Naive thymus-derived CD8-positive, alpha-beta T cell (primary cell): ENCODE results near the gene CLIC3. TPM values are rescaled to one million over a fixed set of nuclear protein-coding genes. Genes with fewer than 3 reads are reported as not detected.
A peak's percentile ranks its signal among the peaks of the same experiment; 100 is the strongest.

ENCODE experiments used
- ATAC-seq, 2 donors: fragments of 150-1000 bp; cut with Tn5 transposase in 1 of 2; sonication (Bioruptor Pico), chemical (Tn5 transposase) in 1 of 2; 1 replicate in 1 of 2; 2 replicates in 1 of 2; pipeline ENCODE4 v1.10.0; 2021; ENCODE audit warnings: mild to moderate bottlenecking in 2 of 2, moderate library complexity in 2 of 2
- POLR2A ChIA-PET: fragments of 350-600 bp; sonication (Branson Sonifier 250); formaldehyde crosslinking; loops from one replicate; lab custom pipeline; 2021; ENCODE audit warnings: antibody characterized with exemption; lab: Charles Lee
- DNase-seq, 10 donors: peaks; one replicate each; pipeline versions ENCODE4 v3.0.0 to v3.0.0-alpha.2; 2020 to 2022
- H3K27ac Mint-ChIP-seq, 10 donors: one replicate each; pipeline ENCODE4 v1.8.0; 2020 to 2022; ENCODE audit warnings: mild to moderate bottlenecking in 10 of 10, mixed read lengths in 10 of 10, moderate library complexity in 4 of 10, inconsistent platforms in 1 of 10
- H3K27me3 Mint-ChIP-seq, 5 donors: one replicate each; pipeline ENCODE4 v1.8.0; 2021 to 2022; ENCODE audit warnings: mixed read lengths in 5 of 5
- H3K36me3 Mint-ChIP-seq, 3 donors: one replicate each; pipeline ENCODE4 v1.8.0; 2020 to 2022; ENCODE audit warnings: mixed read lengths in 3 of 3, mild to moderate bottlenecking in 2 of 3, inconsistent platforms in 1 of 3
- H3K4me1 Mint-ChIP-seq, 4 donors: one replicate each; pipeline ENCODE4 v1.8.0; 2021 to 2022; ENCODE audit warnings: mixed read lengths in 4 of 4
- H3K4me3 Mint-ChIP-seq, 10 donors: one replicate each; pipeline ENCODE4 v1.8.0; 2020 to 2022; ENCODE audit warnings: mild to moderate bottlenecking in 10 of 10, mixed read lengths in 10 of 10, moderate library complexity in 6 of 10, inconsistent platforms in 1 of 10
- H3K9me3 Mint-ChIP-seq, 9 donors: one replicate each; pipeline ENCODE4 v1.8.0; 2020 to 2022; ENCODE audit warnings: mixed read lengths in 9 of 9, mild to moderate bottlenecking in 3 of 9, inconsistent platforms in 1 of 9, moderate library complexity in 1 of 9
- polyA plus RNA-seq, 3 donors: library from polyadenylated mRNA; unstranded; fragments of 300-500 nt; fragmentation: Illumina TruSeq; gene quantifications; one replicate each; pipeline ENCODE4 v1.2.3, GENCODE V29; 2021
- total RNA-seq, 8 experiments: library from RNA in 2 of 8; stranded (reverse) in 2 of 8; gene quantifications; one replicate each; pipeline ENCODE4 v1.2.3 and lab custom pipeline; 2021 to 2026

The CLIC3 gene
- total and polyA plus RNA-seq, 5 experiments from 2014 or later, result 7.0 to 30.2 (median 13.5) TPM

GRCh38 chr9:136951541-136952320, 44.6 kb downstream of the CLIC3 start, which contains the start of gene LCN12:
TSS of gene LCN12 (plus strand) at chr9:136952273. CDS start at chr9:136952328, 55 bp downstream.
- Mint-ChIP-seq H3K4me1 (peaks cover 10 to 26% (median 20%) of the 10 kb centered on the region in 4 donors), H3K36me3 (no peaks in the 10 kb centered on the region), H3K27ac (peak within 1 kb of the TSS in 7 of 10 donors; percentile 18 to 79 (median 43)), H3K4me3 (peak within 1 kb of the TSS in 6 of 10 donors; percentile 19 to 88 (median 42)), H3K9me3 (peaks cover 0 to 6% (median 0%) of the 10 kb centered on the region in 9 donors), H3K27me3 (no peaks in the 10 kb centered on the region)
- POLR2A ChIA-PET, result interaction anchor here (0.6 to 9.5 kb wide), 9 partner anchors 8 to 79 kb away, joined by 3 to 113 read pairs (median 4); partner anchors contain the start of genes CLIC3 and PAXX
- ATAC-seq (no peak), DNase-seq (peak in 2 of 10 donors; percentile 3 to 48)

- no peaks in the 10 kb centered on the region for H3K27me3 Mint-ChIP-seq
- POLR2A ChIA-PET, result interaction anchor here (0.7 to 9.5 kb wide), 6 partner anchors 9 to 84 kb away, joined by 3 to 113 read pairs (median 7); partner anchors contain the start of genes CLIC3 and PAXX
- no peaks in the 10 kb centered on the region for H3K36me3 Mint-ChIP-seq
- DNase-seq (no peak), ATAC-seq (no peak)
- H3K4me1 Mint-ChIP-seq, result peaks cover 6 to 20% (median 17%) of the 10 kb centered on the region in 4 donors
- no peaks in the 10 kb centered on the region for H3K9me3 Mint-ChIP-seq
- H3K4me3 Mint-ChIP-seq, result peak overlapping the region; percentile 75 to 93 (median 86)
- H3K27ac Mint-ChIP-seq, result peak overlapping the region; percentile 67 to 96 (median 90)
Measured at GRCh38 chr9:136950656-136951276, 45.6 kb downstream of the CLIC3 start.

- Mint-ChIP-seq H3K4me3 (peak overlapping the region; percentile 77 to 93 (median 86)), H3K27ac (peak overlapping the region; percentile 67 to 96 (median 90)), H3K27me3 (no peaks in the 10 kb centered on the region), H3K9me3 (no peaks in the 10 kb centered on the region), H3K4me1 (peaks cover 6 to 18% (median 17%) of the 10 kb centered on the region in 4 donors), H3K36me3 (no peaks in the 10 kb centered on the region)
- ATAC-seq (peak; percentile 96 to 98), DNase-seq (peak; percentile 94 to 99 (median 96))
- POLR2A ChIA-PET, result interaction anchor here (0.7 to 9.5 kb wide), 8 partner anchors 10 to 85 kb away, joined by 3 to 113 read pairs (median 6); partner anchors contain the start of genes CLIC3 and PAXX
Measured at GRCh38 chr9:136949817-136950655, 46.3 kb downstream of the CLIC3 start.

GRCh38 chr9:136949239-136949816, 47.0 kb downstream of the CLIC3 start:
- H3K9me3 Mint-ChIP-seq, result no peaks in the 10 kb centered on the region
- H3K4me3 Mint-ChIP-seq, result peak overlapping the region; percentile 77 to 92 (median 83)
- peak in 1 of 10 donors; percentile 7 for DNase-seq
- H3K36me3 Mint-ChIP-seq, result no peaks in the 10 kb centered on the region
- no peak for ATAC-seq
- peak overlapping the region; percentile 67 to 96 (median 89) for H3K27ac Mint-ChIP-seq
- no peaks in the 10 kb centered on the region for H3K27me3 Mint-ChIP-seq
- peaks cover 7 to 22% (median 19%) of the 10 kb centered on the region in 4 donors for H3K4me1 Mint-ChIP-seq
- POLR2A ChIA-PET, result interaction anchor here (0.7 to 9.5 kb wide), 9 partner anchors 23 to 274 kb away, joined by 3 to 113 read pairs (median 5); partner anchors contain the start of genes CLIC3 and PAXX

- H3K9me3 Mint-ChIP-seq, result no peaks in the 10 kb centered on the region
- POLR2A ChIA-PET, result interaction anchor here (0.5 to 9.5 kb wide), 10 partner anchors 12 to 141 kb away, joined by 3 to 113 read pairs (median 5); partner anchors contain the start of genes ABCA2, CLIC3, MAN1B1 and PAXX
- no peaks in the 10 kb centered on the region for H3K36me3 Mint-ChIP-seq
- peaks cover 7 to 26% (median 21%) of the 10 kb centered on the region in 4 donors for H3K4me1 Mint-ChIP-seq
- ATAC-seq (no peak), DNase-seq (peak in 3 of 10 donors; percentile 11 to 64 (median 23))
- peak overlapping the region in 8 of 10 donors; percentile 46 to 92 (median 70) for H3K27ac Mint-ChIP-seq
- no peaks in the 10 kb centered on the region for H3K27me3 Mint-ChIP-seq
- H3K4me3 Mint-ChIP-seq, result peak overlapping the region in 9 of 10 donors; percentile 14 to 82 (median 60)
Measured at GRCh38 chr9:136947955-136948510, 48.3 kb downstream of the CLIC3 start.

- Mint-ChIP-seq H3K4me1 (peaks cover 7 to 31% (median 21%) of the 10 kb centered on the region in 4 donors), H3K27me3 (no peaks in the 10 kb centered on the region), H3K36me3 (no peaks in the 10 kb centered on the region), H3K9me3 (no peaks in the 10 kb centered on the region), H3K27ac (peak overlapping the region in 2 of 10 donors; percentile 3 to 43), H3K4me3 (peak overlapping the region in 3 of 10 donors; percentile 19 to 62 (median 26))
- peak in 2 of 10 donors; percentile 4 to 62 for DNase-seq
- POLR2A ChIA-PET, result interaction anchor here (0.5 to 9.5 kb wide), 10 partner anchors 13 to 140 kb away, joined by 3 to 113 read pairs (median 6); partner anchors contain the start of genes ABCA2, CLIC3, MAN1B1 and PAXX
- ATAC-seq, result no peak
Measured at GRCh38 chr9:136947028-136947891, 49.1 kb downstream of the CLIC3 start.

GRCh38 chr9:136946228-136947027, 49.9 kb downstream of the CLIC3 start:
- peaks cover 7 to 34% (median 22%) of the 10 kb centered on the region in 4 donors for H3K4me1 Mint-ChIP-seq
- H3K27me3 Mint-ChIP-seq, result no peaks in the 10 kb centered on the region
- POLR2A ChIA-PET, result interaction anchor here (1.0 to 9.5 kb wide), 9 partner anchors 13 to 121 kb away, joined by 3 to 113 read pairs (median 6); partner anchors contain the start of genes ABCA2, AJM1, CLIC3 and PAXX
- H3K27ac Mint-ChIP-seq, result no peak overlapping the region
- DNase-seq (peak in 1 of 10 donors; percentile 51), ATAC-seq (no peak)
- H3K36me3 Mint-ChIP-seq, result peaks cover 0 to 7% (median 0%) of the 10 kb centered on the region in 3 donors
- no peak overlapping the region for H3K4me3 Mint-ChIP-seq
- no peaks in the 10 kb centered on the region for H3K9me3 Mint-ChIP-seq

GRCh38 chr9:136945333-136946227, 50.8 kb downstream of the CLIC3 start:
- POLR2A ChIA-PET, result interaction anchor here (0.8 to 9.5 kb wide), 10 partner anchors 14 to 407 kb away, joined by 3 to 113 read pairs (median 4); partner anchors contain the start of genes ABCA2, AJM1, CLIC3 and PAXX
- Mint-ChIP-seq H3K4me3 (no peak overlapping the region), H3K9me3 (no peaks in the 10 kb centered on the region), H3K36me3 (peaks cover 0 to 13% (median 0%) of the 10 kb centered on the region in 3 donors), H3K4me1 (peaks cover 7 to 36% (median 21%) of the 10 kb centered on the region in 4 donors), H3K27me3 (no peaks in the 10 kb centered on the region), H3K27ac (peak overlapping the region in 3 of 10 donors; percentile 25 to 85 (median 48))
- peak in 1 of 10 donors; percentile 63 for DNase-seq
- no peak for ATAC-seq
